Endothelial cell of umbilical vein (primary cell): ENCODE results near the gene METTL25. TPM values are rescaled to one million over a fixed set of nuclear protein-coding genes. Genes with fewer than 3 reads are reported as not detected.

Source experiments
- BruUV-seq: library from RNA; stranded (reverse); fragments of 400-500 nt; replicated peaks from 2 replicates; lab custom pipeline; 2021; lab: Mats Ljungman, UMichigan
- CTCF ChIA-PET: fragments of 300-600, 350-600 bp; sonication (Branson Sonifier 250); formaldehyde crosslinking; loops from one replicate; lab custom pipeline; 2021; ENCODE audit warnings: antibody characterized with exemption, inconsistent platforms; lab: Charles Lee
- POLR2A ChIA-PET: fragments of 300-600, 350-600 bp; sonication (Branson Sonifier 250); formaldehyde crosslinking; loops from one replicate; lab custom pipeline; 2021; ENCODE audit warnings: antibody characterized with exemption, inconsistent platforms; lab: Charles Lee
- DNase-seq: peaks from one replicate; pipeline ENCODE4 v3.0.0-alpha.2; 2011; ENCODE audit warnings: low read depth, low spot score
- FAIRE-seq: peaks from 2 replicates; lab custom pipeline; 2011; peaks lifted over from hg19 to GRCh38; lab: Jason Lieb, UNC
- H2AFZ ChIP-seq: 2 replicates; pipeline ENCODE4 v1.6.0; 2012; ENCODE audit warnings: low read depth, low read length, control low read depth, inconsistent platforms
- H3K27ac ChIP-seq: 2 replicates; pipeline ENCODE4 v1.5.1; 2011; ENCODE audit warnings: low read depth, mild to moderate bottlenecking, control low read depth, low read length, moderate library complexity; ENCODE audit not compliant: insufficient read depth
- H3K27me3 ChIP-seq, 2 experiments: 2 replicates each; pipeline versions ENCODE4 v1.6.0 to v1.6.1; 2011; ENCODE audit warnings: low read length in 2 of 2, mixed read lengths in 1 of 2; ENCODE audit not compliant: control insufficient read depth in 2 of 2, insufficient read depth in 2 of 2
- H3K36me3 ChIP-seq, 2 experiments: 2 replicates in 1 of 2; 3 replicates in 1 of 2; pipeline ENCODE4 v1.5.1; 2011; ENCODE audit warnings: low read length in 2 of 2, mild to moderate bottlenecking in 1 of 2, moderate library complexity in 1 of 2; ENCODE audit not compliant: control insufficient read depth in 2 of 2, insufficient read depth in 2 of 2; ENCODE audit errors: extremely low read depth in 1 of 2
- H3K4me1 ChIP-seq: 3 replicates; pipeline ENCODE4 v1.5.1; 2011; ENCODE audit warnings: mild to moderate bottlenecking, low read length; ENCODE audit not compliant: control insufficient read depth, insufficient read depth; ENCODE audit errors: extremely low read depth
- H3K4me2 ChIP-seq: 2 replicates; pipeline ENCODE4 v1.6.1; 2011; ENCODE audit warnings: low read length, control low read depth, mixed read lengths; ENCODE audit not compliant: insufficient read depth
- H3K4me3 ChIP-seq, 3 experiments: fragments of 200-600 bp in 1 of 3; sonication (generic), shearing (Covaris generic) in 1 of 3; replicated peaks in 1 of 3; 2 replicates each; pipeline ENCODE4 v1.5.1; 2011 to 2016; ENCODE audit warnings: control low read depth in 3 of 3, low read length in 3 of 3, mild to moderate bottlenecking in 2 of 3, inconsistent platforms in 1 of 3, low read depth in 1 of 3, moderate library complexity in 1 of 3; ENCODE audit not compliant: insufficient read depth in 1 of 3
- H3K79me2 ChIP-seq: 2 replicates; pipeline ENCODE4 v1.6.0; 2012; ENCODE audit warnings: low read length, inconsistent platforms; ENCODE audit not compliant: control insufficient read depth, insufficient read depth
- H3K9ac ChIP-seq: replicated peaks from 2 replicates; pipeline ENCODE3; 2011; ENCODE audit warnings: low read length, control low read depth; ENCODE audit not compliant: insufficient read depth; ENCODE audit errors: extremely low read depth
- H3K9me1 ChIP-seq: replicated peaks from 3 replicates; pipeline ENCODE4 v1.6.0; 2011; ENCODE audit warnings: mild to moderate bottlenecking, low read length; ENCODE audit not compliant: control insufficient read depth, insufficient read depth; ENCODE audit errors: extremely low read depth
- H3K9me3 ChIP-seq: replicated peaks from 2 replicates; pipeline ENCODE4 v1.5.1; 2012; ENCODE audit warnings: low read length, inconsistent platforms; ENCODE audit not compliant: control insufficient read depth, insufficient read depth
- H4K20me1 ChIP-seq: replicated peaks from 2 replicates; pipeline ENCODE3; 2011; ENCODE audit warnings: mild to moderate bottlenecking, low read length; ENCODE audit not compliant: control insufficient read depth, insufficient read depth; ENCODE audit errors: extremely low read depth
- CTCF ChIP-seq, 2 donors: IDR thresholded peaks; 1 replicate in 1 of 2; 2 replicates in 1 of 2; pipeline ENCODE4 v1.5.1; 2011; ENCODE audit warnings: low read length in 2 of 2, mild to moderate bottlenecking in 2 of 2, moderate library complexity in 2 of 2, control low read depth in 1 of 2, inconsistent platforms in 1 of 2, low read depth in 1 of 2; ENCODE audit not compliant: insufficient read depth in 1 of 2; ENCODE audit errors: extremely low read depth in 1 of 2
- EZH2 ChIP-seq: IDR thresholded peaks from 2 replicates; pipeline ENCODE4 v1.6.1; 2012; ENCODE audit warnings: borderline replicate concordance, low read depth, mild to moderate bottlenecking, moderate library complexity, low read length, inconsistent platforms; ENCODE audit not compliant: severe bottlenecking
- FOS ChIP-seq: IDR thresholded peaks from 2 replicates; pipeline ENCODE4 v1.6.1; 2011; ENCODE audit warnings: mild to moderate bottlenecking, low read length, moderate library complexity, borderline replicate concordance; ENCODE audit not compliant: insufficient read depth
- GATA2 ChIP-seq: IDR thresholded peaks from 2 replicates; pipeline ENCODE4 v1.7.0; 2011; ENCODE audit warnings: low read depth, mild to moderate bottlenecking, moderate library complexity, mixed read lengths, low read length; ENCODE audit not compliant: insufficient read length, insufficient read depth
- JUN ChIP-seq: IDR thresholded peaks from 2 replicates; pipeline ENCODE4 v1.6.1; 2011; ENCODE audit warnings: borderline replicate concordance, low read depth; ENCODE audit not compliant: insufficient read length, insufficient read depth
- MAX ChIP-seq: IDR thresholded peaks from 2 replicates; pipeline ENCODE4 v1.6.1; 2011; ENCODE audit not compliant: insufficient read depth, insufficient read length
- MYC ChIP-seq: IDR thresholded peaks from one replicate; pipeline ENCODE4 v1.6.1; 2011; ENCODE audit warnings: mild to moderate bottlenecking, low read depth, low read length
- POLR2A ChIP-seq: IDR thresholded peaks from 2 replicates; pipeline ENCODE4 v1.6.1; 2012; ENCODE audit warnings: low read depth, mild to moderate bottlenecking, control low read depth, low read length
- POLR2AphosphoS5 ChIP-seq: IDR thresholded peaks from 2 replicates; pipeline ENCODE4 v1.6.1; 2012; ENCODE audit warnings: low read depth, mild to moderate bottlenecking, control low read depth, low read length, moderate library complexity; ENCODE audit not compliant: insufficient read depth
- dilution Hi-C: fragments of 300-500 bp; cut with MboI; formaldehyde crosslinking; loops from one replicate; pipeline ENCODE4 v1.15.0; 2019; ENCODE audit warnings: low sequenced_read_pairs; ENCODE audit not compliant: extremely low pct_ligation_motif_present
- intact Hi-C: fragments of 100-400 bp; cut with micrococcal nuclease; formaldehyde crosslinking; loops from one replicate; pipeline ENCODE4 v1.10.0; 2022
- polyA plus RNA-seq, 4 experiments: library from polyadenylated mRNA; depleted of rRNA in 3 of 4; stranded (reverse) in 3 of 4; unstranded in 1 of 4; fragments of >200 nt; gene quantifications; 2 replicates each; pipeline versions ENCODE4 v1.2.1 to v1.2.3, GENCODE V29; 2011 to 2012; ENCODE audit warnings: missing spikeins in 1 of 4
- total RNA-seq: library from RNA; stranded (reverse); gene quantifications from 2 replicates; pipeline ENCODE4 v1.2.3, GENCODE V29; 2021

Gene METTL25
- total and polyA plus RNA-seq, 2 donors (not counting 3 experiments of a cell fraction or from before 2014, with no cell fraction given), result 6.5 to 8.5 TPM

- TF ChIP-seq JUN, result no peak
- TF ChIP-seq POLR2AphosphoS5, result no peak
- TF ChIP-seq POLR2A, result no peak
- TF ChIP-seq FOS, result no peak
- TF ChIP-seq MYC, result no peak
- TF ChIP-seq CTCF (IDR thresholded peaks at IDR 0.05; ENCODE audit: extremely low read depth in 1 of 2, insufficient read depth in 1 of 2, low read depth in 1 of 2, low read length in 2 of 2), result no peak
- TF ChIP-seq GATA2, result no peak
- no peak for TF ChIP-seq MAX
- no peak for TF ChIP-seq EZH2
- Histone ChIP-seq H3K79me2 (no peaks in the 10 kb centered on the region), H2AFZ (no peak overlapping the region), H4K20me1 (no peaks in the 10 kb centered on the region), H3K27ac (no peak overlapping the region), H3K9ac (no peak overlapping the region), H3K4me1 (peaks cover 17% of the 10 kb centered on the region), H3K9me1 (no peaks in the 10 kb centered on the region), H3K4me3 (no peak overlapping the region), H3K36me3 (no peaks in the 10 kb centered on the region), H3K27me3 (no peaks in the 10 kb centered on the region), H3K4me2 (no peak overlapping the region), H3K9me3 (no peaks in the 10 kb centered on the region)
- intact Hi-C loops (loop anchor here (5.0 kb wide), 1 partner anchor 72 kb away; no protein-coding TSS in a partner anchor), dilution Hi-C loops (no loop called here)
- no TSS peak for BruUV-seq
- POLR2A ChIA-PET, result no interaction called here
- FAIRE-seq (no peak), DNase-seq (peak; percentile 70)
- CTCF ChIA-PET, result no interaction called here
Observed at GRCh38 chr12:82479511-82479910, 121.2 kb downstream of the METTL25 start.
